GM19043 (cell line): ENCODE data around the gene TSPYL1.

ENCODE experiments used
- ATAC-seq: cut with Tn5 transposase; IDR thresholded peaks from one replicate; pipeline ENCODE4 v1.9.1; 2021; ENCODE audit warnings: low read depth; ENCODE audit not compliant: unreplicated experiment

Gene TSPYL1

GRCh38 chr6:116265041-116265829 is 14.5 kb downstream of the TSPYL1 start:
- no peak for ATAC-seq

DNA sequence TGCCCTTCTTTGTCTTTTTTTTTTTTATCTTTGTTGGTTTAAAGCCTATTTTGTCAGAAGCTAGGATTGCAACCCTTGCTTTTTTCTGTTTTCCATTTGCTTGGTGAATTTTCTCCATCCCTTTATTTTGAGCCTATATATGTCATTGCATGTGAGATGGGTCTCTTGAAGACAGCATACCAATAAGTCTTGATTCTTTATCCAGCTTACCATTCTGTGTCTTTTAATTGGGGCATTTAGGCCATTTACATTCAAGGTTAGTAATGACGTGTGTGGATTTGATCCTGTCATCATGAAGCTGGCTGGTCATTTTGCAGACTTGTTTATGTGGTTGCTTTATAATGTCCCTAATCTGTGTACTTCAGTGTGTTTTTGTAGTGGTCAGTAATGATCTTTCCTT is 16.4 kb downstream of the TSPYL1 start:
- ATAC-seq, result no peak

DNA sequence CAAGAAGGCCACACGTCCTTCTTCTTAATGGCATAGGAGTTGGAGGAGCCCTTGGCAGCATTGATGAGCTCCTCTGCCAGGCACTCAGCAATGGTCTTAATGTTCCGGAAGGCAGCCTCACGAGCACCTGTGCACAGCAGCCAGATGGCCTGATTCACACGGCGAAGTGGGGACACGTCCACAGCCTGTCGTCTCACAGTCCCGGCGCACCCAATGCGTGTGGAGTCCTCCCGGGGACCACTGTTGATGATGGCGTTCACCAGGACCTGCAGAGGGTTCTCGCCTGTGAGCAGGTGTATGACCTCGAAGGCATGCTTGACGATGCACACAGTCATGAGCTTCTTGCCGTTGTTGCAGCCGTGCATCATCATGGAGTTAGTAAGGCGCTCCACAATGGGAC is 21.2 kb downstream of the TSPYL1 start:
- no peak for ATAC-seq

- no peak for ATAC-seq
Measured at GRCh38 chr6:116256694-116257093, 23.0 kb downstream of the TSPYL1 start.

DNA sequence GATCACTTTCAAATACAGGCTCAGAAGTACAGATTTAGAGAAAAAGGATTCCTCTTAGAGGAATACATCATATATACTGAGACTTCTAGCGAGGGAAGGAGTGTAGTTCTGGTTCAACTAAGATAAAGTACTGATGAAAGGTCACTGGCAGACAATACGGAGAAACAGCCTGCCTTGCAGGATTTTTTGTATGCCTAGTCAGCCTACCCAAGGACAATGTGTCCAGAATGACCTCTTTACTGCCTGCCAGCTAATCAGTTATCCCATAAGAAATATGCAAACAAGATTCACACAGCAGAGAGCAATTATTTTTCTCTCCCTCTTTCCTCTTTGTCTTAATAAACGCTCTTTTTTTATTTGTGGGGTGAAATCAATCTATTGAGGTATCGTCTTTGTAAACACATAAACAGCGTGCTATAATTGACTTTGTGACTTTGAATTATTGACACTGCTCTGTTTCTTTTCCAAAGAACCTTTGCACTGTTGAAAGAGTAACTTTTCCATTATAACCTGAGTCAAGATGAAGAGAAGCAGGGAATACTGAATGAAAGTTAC is 24.4 kb downstream of the TSPYL1 start:
- ATAC-seq, result no peak

- peak; percentile 24 for ATAC-seq
Measured at GRCh38 chr6:116254297-116255056, 25.3 kb downstream of the TSPYL1 start.

GRCh38 chr6:116253505-116254296 is 26.0 kb downstream of the TSPYL1 start, which contains the start of gene TSPYL4:
Gene TSPYL4, minus strand, starts transcription at chr6:116254075. Its CDS starts 67 bp downstream, at chr6:116254008.
- peak; percentile 100 for ATAC-seq

- ATAC-seq, result no peak
Measured at GRCh38 chr6:116253188-116253504, 26.6 kb downstream of the TSPYL1 start.

GRCh38 chr6:116251568-116252384 is 28.0 kb downstream of the TSPYL1 start:
- ATAC-seq, result no peak

- ATAC-seq, result no peak
Measured at GRCh38 chr6:116248577-116248976, 31.2 kb downstream of the TSPYL1 start.

- ATAC-seq, result no peak
Measured at GRCh38 chr6:116247285-116247684, 32.4 kb downstream of the TSPYL1 start.

DNA sequence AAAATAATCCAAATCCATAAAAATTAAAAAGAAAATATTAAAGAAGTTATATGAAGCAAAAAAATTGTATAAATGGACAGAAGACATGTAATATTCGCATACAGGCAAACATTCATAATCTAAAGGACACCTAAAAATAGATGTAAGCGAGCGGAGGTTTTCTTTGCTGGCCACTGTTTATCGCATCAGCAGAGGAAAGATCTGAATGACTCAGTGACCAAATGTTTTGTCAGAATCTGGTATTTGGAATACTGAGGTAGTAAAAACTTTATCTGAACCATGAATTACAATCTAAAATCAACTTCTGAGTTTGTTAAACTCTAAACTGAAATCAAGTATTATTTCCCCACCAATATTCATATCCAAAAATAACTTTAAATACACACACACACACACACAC is 33.6 kb downstream of the TSPYL1 start:
- no peak for ATAC-seq

- ATAC-seq, result no peak
Measured at GRCh38 chr6:116244284-116244683, 35.4 kb downstream of the TSPYL1 start.

DNA sequence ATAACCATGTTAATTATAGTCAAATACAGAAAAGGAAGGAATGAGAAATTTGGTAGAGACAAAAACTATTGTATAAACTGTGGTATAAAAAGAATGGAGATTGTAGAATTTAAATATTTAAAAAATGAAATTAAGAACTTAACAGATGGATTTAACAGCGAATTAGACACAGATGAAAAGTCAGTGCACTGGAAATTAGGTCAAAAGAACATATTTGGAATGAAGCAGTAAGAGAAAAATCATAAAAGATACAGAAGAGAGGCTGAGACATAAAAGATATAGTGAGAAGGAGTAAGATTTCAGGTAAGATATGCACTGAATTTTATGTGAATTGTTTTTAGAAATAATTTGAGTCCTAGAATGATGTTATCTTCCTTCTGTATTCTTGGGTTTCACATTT is 39.9 kb downstream of the TSPYL1 start:
- no peak for ATAC-seq

DNA sequence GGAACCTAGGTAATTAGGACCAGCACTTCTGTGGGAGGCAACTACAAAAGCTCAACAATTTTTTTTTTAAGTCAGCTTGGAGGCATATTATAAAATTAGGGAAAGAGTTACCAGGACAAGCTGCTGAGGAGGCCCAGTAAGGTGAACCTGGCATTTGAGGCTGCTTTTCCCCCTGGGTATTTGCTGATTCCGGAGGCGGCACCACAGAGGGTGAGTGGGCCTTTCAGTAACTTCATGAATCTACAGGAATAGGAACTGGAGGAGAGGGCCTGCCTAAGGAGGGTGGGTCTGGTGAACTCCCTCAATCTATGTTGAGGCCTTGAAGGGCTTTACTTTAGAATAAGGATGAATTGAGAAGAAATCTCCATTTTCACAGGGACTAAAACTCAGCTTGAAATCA is 40.5 kb downstream of the TSPYL1 start:
- no peak for ATAC-seq

DNA sequence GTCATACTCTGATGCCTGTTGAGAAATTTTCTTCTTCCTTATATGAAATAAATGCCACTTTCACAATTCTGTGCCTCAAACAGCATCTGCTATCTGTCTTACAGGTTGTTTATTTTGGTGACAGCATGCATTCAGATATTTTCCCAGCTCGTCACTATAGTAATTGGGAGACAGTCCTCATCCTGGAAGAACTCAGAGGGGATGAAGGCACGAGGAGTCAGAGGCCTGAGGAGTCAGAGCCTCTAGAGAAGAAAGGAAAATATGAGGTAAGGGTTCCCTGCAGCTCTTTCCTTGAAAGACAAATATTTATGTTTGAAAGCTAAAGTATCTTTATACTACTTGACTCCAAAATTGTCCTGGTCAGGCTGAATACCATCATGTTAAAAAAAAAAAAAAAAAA is 41.6 kb downstream of the TSPYL1 start:
- ATAC-seq, result no peak

- ATAC-seq, result no peak
Measured at GRCh38 chr6:116234689-116235088, 45.0 kb downstream of the TSPYL1 start.

DNA sequence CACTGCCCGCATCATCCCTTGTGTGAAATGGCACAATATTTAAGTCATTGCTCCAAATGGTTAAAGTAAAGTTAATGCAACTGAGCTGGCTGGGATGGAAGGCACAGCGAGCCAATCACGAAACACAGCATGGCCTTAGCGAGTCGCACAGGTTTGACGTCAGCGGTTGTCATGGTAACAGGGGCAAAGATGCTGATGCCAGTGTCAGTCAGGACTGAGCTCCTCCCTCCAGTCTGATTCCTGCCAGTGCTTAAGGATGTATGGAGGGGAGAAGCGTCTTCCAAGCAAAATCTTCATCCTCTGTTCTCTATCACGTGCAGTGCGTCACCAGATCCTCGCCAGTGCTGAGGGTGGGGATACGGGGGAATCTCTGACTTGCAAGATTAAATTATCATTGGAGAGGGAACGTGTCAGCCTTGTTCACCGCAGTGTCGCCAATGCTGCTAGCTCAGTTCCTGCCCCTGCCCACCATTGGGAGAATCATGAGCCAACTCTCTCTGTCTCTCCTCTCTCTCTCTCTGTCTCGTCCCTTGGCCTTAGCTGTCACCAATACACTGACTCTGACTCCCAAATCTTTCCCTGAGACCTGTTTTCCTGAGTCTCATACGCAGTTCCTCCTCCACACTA is 50.3 kb downstream of the TSPYL1 start:
- no peak for ATAC-seq
